PC-9 (cell line): ENCODE measurements around the gene IQCK. TPM values are rescaled to one million over a fixed set of nuclear protein-coding genes. Genes with fewer than 3 reads are reported as not detected.

Source experiments
- BruUV-seq: library from RNA; stranded (reverse); fragments of 400-500 nt; replicated peaks from 2 replicates; lab custom pipeline; 2021; lab: Mats Ljungman, UMichigan
- CTCF ChIA-PET: fragments of 300-600 bp; sonication (Branson Sonifier 250); formaldehyde crosslinking; loops from one replicate; lab custom pipeline; 2022; ENCODE audit warnings: antibody characterized with exemption; lab: Charles Lee
- POLR2A ChIA-PET: fragments of 300-600 bp; sonication (Branson Sonifier 250); formaldehyde crosslinking; loops from one replicate; lab custom pipeline; 2022; ENCODE audit warnings: antibody characterized with exemption; ENCODE audit not compliant: unreplicated experiment; lab: Charles Lee
- DNase-seq, 2 experiments: peaks; one replicate each; pipeline versions ENCODE4 v3.0.0 to v3.0.0-alpha.2; 2015 to 2022; ENCODE audit warnings: mixed read lengths in 1 of 2
- H2AFZ ChIP-seq: fragments of 200-600 bp; sonication (generic); 2 replicates; pipeline ENCODE4 v1.8.1; 2017; ENCODE audit warnings: antibody characterized with exemption
- H3F3A ChIP-seq: fragments of 200-600 bp; sonication (generic); 2 replicates; pipeline ENCODE4 v1.8.1; 2017; ENCODE audit warnings: antibody characterized with exemption, mild to moderate bottlenecking, low read depth; ENCODE audit not compliant: insufficient read depth
- H3K27ac ChIP-seq: fragments of 200-600 bp; sonication (generic); 2 replicates; pipeline ENCODE4 v1.6.1; 2016; ENCODE audit warnings: mixed run types
- H3K27me3 ChIP-seq: fragments of 200-600 bp; sonication (generic); 2 replicates; pipeline ENCODE4 v1.6.1; 2016; ENCODE audit warnings: low read depth, mixed run types; ENCODE audit not compliant: insufficient read depth
- H3K36me3 ChIP-seq: fragments of 200-600 bp; sonication (generic); 2 replicates; pipeline ENCODE4 v1.6.1; 2016; ENCODE audit warnings: low read depth, mixed run types
- H3K4me1 ChIP-seq: fragments of 200-600 bp; sonication (generic); replicated peaks from 2 replicates; pipeline ENCODE4 v1.6.1; 2016; ENCODE audit warnings: mixed run types; ENCODE audit not compliant: insufficient read depth
- H3K4me2 ChIP-seq: fragments of 200-600 bp; sonication (generic); 2 replicates; pipeline ENCODE4 v1.6.1; 2017; ENCODE audit warnings: mixed run types
- H3K4me3 ChIP-seq: fragments of 200-600 bp; sonication (generic); 2 replicates; pipeline ENCODE4 v1.6.1; 2016; ENCODE audit warnings: mixed run types
- H3K79me2 ChIP-seq: fragments of 200-600 bp; sonication (generic); 2 replicates; pipeline ENCODE4 v1.6.1; 2017; ENCODE audit warnings: low read depth, mixed run types
- H3K9me2 ChIP-seq: fragments of 200-600 bp; sonication (generic); 2 replicates; pipeline ENCODE4 v1.8.1; 2017; ENCODE audit warnings: mild to moderate bottlenecking; ENCODE audit not compliant: insufficient read depth
- H3K9me3 ChIP-seq: fragments of 200-600 bp; sonication (generic); 2 replicates; pipeline ENCODE4 v1.8.1; 2016; ENCODE audit warnings: low read depth; ENCODE audit not compliant: insufficient read depth
- H4K20me1 ChIP-seq: fragments of 200-600 bp; sonication (generic); 2 replicates; pipeline ENCODE4 v1.8.1; 2017; ENCODE audit not compliant: insufficient read depth
- CTCF ChIP-seq: fragments of 200-600 bp; sonication (generic); conservative IDR thresholded peaks from 2 replicates; pipeline ENCODE4 v1.6.1; 2017; ENCODE audit warnings: mixed run types, antibody characterized with exemption, mild to moderate bottlenecking, moderate library complexity
- EZH2 ChIP-seq: fragments of 200-600 bp; sonication (generic); IDR thresholded peaks from 2 replicates; pipeline ENCODE4 v1.8.0; 2017; ENCODE audit warnings: antibody characterized with exemption, low read depth
- intact Hi-C: fragments of 100-400 bp; cut with micrococcal nuclease; formaldehyde crosslinking; loops from one replicate; pipeline ENCODE4 v1.10.0; 2022; ENCODE audit not compliant: unreplicated experiment
- total RNA-seq: library from RNA; stranded (reverse); gene quantifications from 2 replicates; pipeline ENCODE4 v1.2.3, GENCODE V29; 2021

IQCK gene
- total RNA-seq, 1 experiment from 2014 or later, result 21.6 TPM

GRCh38 chr16:19817122-19817521, 99.1 kb downstream of the IQCK start:
- H3K27ac ChIP-seq, result no peak overlapping the region
- no peak overlapping the region for H3K4me3 ChIP-seq
- H3K36me3 ChIP-seq, result 0 out of 2 replicates have a peak, but pooled peaks cover 3% of the 10 kb centered on the region
- 0 out of 2 replicates have a peak, but pooled peaks cover 7% of the 10 kb centered on the region for H3K9me3 ChIP-seq
- H2AFZ ChIP-seq, result no peak overlapping the region
- CTCF ChIA-PET, result no interaction called here
- H3K4me2 ChIP-seq, result no peak overlapping the region
- peaks cover 9% of the 10 kb centered on the region for H3F3A ChIP-seq
- intact Hi-C loops, result loop anchor here (10.0 kb wide), 1 partner anchor 102 kb away; the partner anchor contains the start of genes IQCK and KNOP1
- DNase-seq, result no peak
- no peaks in the 10 kb centered on the region for H4K20me1 ChIP-seq
- no peaks in the 10 kb centered on the region for H3K79me2 ChIP-seq
- TF ChIP-seq EZH2 (no peak), CTCF (no peak)
- no TSS peak for BruUV-seq
- POLR2A ChIA-PET, result no interaction called here
- H3K4me1 ChIP-seq, result peaks cover 9% of the 10 kb centered on the region
- H3K27me3 ChIP-seq, result no peaks in the 10 kb centered on the region
- no peaks in the 10 kb centered on the region for H3K9me2 ChIP-seq

- Histone ChIP-seq H2AFZ (no peak overlapping the region), H3K79me2 (no peaks in the 10 kb centered on the region), H4K20me1 (no peaks in the 10 kb centered on the region), H3K27ac (no peak overlapping the region), H3F3A (peaks cover 5% of the 10 kb centered on the region; the same call in 1 of the 2 replicates), H3K4me1 (peaks cover 1% of the 10 kb centered on the region), H3K36me3 (0 out of 2 replicates have a peak, but pooled peaks cover 1% of the 10 kb centered on the region), H3K9me2 (no peaks in the 10 kb centered on the region), H3K4me3 (no peak overlapping the region), H3K9me3 (0 out of 2 replicates have a peak, but pooled peaks cover 6% of the 10 kb centered on the region), H3K4me2 (no peak overlapping the region), H3K27me3 (no peaks in the 10 kb centered on the region)
- ChIA-PET CTCF (no interaction called here), POLR2A (no interaction called here)
- DNase-seq, result no peak
- intact Hi-C loops, result loop anchor here (10.0 kb wide), 1 partner anchor 103 kb away; the partner anchor contains the start of genes IQCK and KNOP1
- TF ChIP-seq CTCF (no peak), EZH2 (no peak)
- no TSS peak for BruUV-seq
Observed at GRCh38 chr16:19817875-19818274, 99.8 kb downstream of the IQCK start.

- Histone ChIP-seq H3K27ac (no peak overlapping the region), H3K9me2 (no peaks in the 10 kb centered on the region), H3K4me3 (no peak overlapping the region), H2AFZ (no peak overlapping the region), H3K9me3 (no peaks in the 10 kb centered on the region), H3K4me1 (no peaks in the 10 kb centered on the region; the same call in 1 of the 2 replicates), H3K4me2 (no peak overlapping the region), H3F3A (peaks cover 2% of the 10 kb centered on the region; the same call in 1 of the 2 replicates), H3K27me3 (no peaks in the 10 kb centered on the region), H3K79me2 (no peaks in the 10 kb centered on the region), H4K20me1 (no peaks in the 10 kb centered on the region), H3K36me3 (no peaks in the 10 kb centered on the region)
- ChIA-PET POLR2A (no interaction called here), CTCF (no interaction called here)
- no TSS peak for BruUV-seq
- intact Hi-C loops, result no loop called here
- TF ChIP-seq CTCF (no peak), EZH2 (no peak)
- DNase-seq, result no peak
Observed at GRCh38 chr16:19822533-19822932, 104.5 kb downstream of the IQCK start.
